ENCODE data around the gene CCDC134.

DNA sequence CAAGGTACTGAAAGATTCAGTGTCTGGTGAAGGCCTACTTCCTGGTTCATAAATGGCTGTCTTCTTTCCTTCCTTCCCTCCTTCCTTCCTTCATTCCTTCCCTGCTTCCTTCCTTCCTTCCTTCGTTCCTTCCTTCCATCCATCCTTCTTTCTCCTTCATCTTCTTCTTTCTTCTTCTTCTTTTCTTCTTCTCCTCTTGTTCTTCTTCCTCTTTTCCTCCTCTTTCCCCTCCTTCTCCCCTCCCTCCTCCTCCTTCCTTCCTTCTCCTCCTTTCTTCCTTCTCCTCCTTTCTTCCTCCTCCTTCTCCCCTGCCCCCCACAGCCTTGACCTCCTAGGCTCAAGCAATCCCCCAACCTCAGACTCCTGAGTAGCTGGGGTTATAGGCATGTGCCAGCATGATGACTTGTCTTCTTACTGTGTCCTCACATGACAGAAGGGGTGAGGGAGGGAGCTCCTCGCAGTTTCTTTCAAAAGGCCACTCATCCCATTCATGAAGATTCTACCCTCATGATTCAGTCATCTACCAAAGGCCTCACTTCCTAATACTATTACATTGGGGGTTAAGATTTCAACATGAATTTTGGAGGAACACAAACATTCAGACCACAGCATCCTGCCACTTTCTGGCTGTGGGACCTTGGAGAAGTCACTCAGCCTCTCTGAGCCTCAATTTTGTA is 22.6 kb upstream of the CCDC134 start:
- TF ChIP-seq, protein P1, sequence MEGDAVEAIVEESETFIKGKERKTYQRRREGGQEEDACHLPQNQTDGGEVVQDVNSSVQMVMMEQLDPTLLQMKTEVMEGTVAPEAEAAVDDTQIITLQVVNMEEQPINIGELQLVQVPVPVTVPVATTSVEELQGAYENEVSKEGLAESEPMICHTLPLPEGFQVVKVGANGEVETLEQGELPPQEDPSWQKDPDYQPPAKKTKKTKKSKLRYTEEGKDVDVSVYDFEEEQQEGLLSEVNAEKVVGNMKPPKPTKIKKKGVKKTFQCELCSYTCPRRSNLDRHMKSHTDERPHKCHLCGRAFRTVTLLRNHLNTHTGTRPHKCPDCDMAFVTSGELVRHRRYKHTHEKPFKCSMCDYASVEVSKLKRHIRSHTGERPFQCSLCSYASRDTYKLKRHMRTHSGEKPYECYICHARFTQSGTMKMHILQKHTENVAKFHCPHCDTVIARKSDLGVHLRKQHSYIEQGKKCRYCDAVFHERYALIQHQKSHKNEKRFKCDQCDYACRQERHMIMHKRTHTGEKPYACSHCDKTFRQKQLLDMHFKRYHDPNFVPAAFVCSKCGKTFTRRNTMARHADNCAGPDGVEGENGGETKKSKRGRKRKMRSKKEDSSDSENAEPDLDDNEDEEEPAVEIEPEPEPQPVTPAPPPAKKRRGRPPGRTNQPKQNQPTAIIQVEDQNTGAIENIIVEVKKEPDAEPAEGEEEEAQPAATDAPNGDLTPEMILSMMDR (IDR thresholded peaks at IDR 0.05): no peak
- no peak for TF ChIP-seq GABPA (IDR thresholded peaks at IDR 0.05; ENCODE audit: low read depth)
- no peak for TF ChIP-seq SMC3 (IDR thresholded peaks at IDR 0.05; ENCODE audit: low read depth, low read length)
- TF ChIP-seq TCF12 (IDR thresholded peaks at IDR 0.05): no peak
- TF ChIP-seq EZH2phosphoT487 (IDR thresholded peaks at IDR 0.05; ENCODE audit: borderline replicate concordance, low read depth): no peak
- no peak for TF ChIP-seq TAF1 (IDR thresholded peaks at IDR 0.05; ENCODE audit: borderline replicate concordance, low read depth, low read length)
- no peak for TF ChIP-seq RCOR1 (IDR thresholded peaks at IDR 0.05; ENCODE audit: low read length)
- TF ChIP-seq, protein P2, sequence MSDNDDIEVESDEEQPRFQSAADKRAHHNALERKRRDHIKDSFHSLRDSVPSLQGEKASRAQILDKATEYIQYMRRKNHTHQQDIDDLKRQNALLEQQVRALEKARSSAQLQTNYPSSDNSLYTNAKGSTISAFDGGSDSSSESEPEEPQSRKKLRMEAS (IDR thresholded peaks at IDR 0.05; ENCODE audit: low read depth): no peak
- no peak for TF ChIP-seq RAD21 (IDR thresholded peaks at IDR 0.05; ENCODE audit: low read length)
- no peak for TF ChIP-seq ELF1 (IDR thresholded peaks at IDR 0.05)
- TF ChIP-seq, protein P3, sequence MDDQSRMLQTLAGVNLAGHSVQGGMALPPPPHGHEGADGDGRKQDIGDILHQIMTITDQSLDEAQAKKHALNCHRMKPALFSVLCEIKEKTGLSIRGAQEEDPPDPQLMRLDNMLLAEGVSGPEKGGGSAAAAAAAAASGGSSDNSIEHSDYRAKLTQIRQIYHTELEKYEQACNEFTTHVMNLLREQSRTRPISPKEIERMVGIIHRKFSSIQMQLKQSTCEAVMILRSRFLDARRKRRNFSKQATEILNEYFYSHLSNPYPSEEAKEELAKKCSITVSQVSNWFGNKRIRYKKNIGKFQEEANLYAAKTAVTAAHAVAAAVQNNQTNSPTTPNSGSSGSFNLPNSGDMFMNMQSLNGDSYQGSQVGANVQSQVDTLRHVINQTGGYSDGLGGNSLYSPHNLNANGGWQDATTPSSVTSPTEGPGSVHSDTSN (IDR thresholded peaks at IDR 0.05): no peak
- no peak for TF ChIP-seq NFIC (IDR thresholded peaks at IDR 0.05; ENCODE audit: borderline replicate concordance)
- no peak for TF ChIP-seq RXRA (IDR thresholded peaks at IDR 0.05; ENCODE audit: borderline replicate concordance, low read depth)
